GM19452 (cell line): ENCODE results near the gene CMPK1.

Experiments used
- ATAC-seq: cut with Tn5 transposase; IDR thresholded peaks from one replicate; pipeline ENCODE4 v1.9.1; 2021; ENCODE audit not compliant: unreplicated experiment

CMPK1 gene

GRCh38 chr1:47418681-47419325 is 85.2 kb downstream of the CMPK1 start:
- no peak for ATAC-seq

- no peak for ATAC-seq
These were observed 87.0 kb downstream of the CMPK1 start for GRCh38 chr1:47420547-47420946.

- no peak for ATAC-seq
These were observed 90.3 kb downstream of the CMPK1 start for GRCh38 chr1:47423872-47424271.

GRCh38 chr1:47424336-47424982 is 90.9 kb downstream of the CMPK1 start:
- no peak for ATAC-seq
